Panc1 (cell line): Measurements from ENCODE around the gene NECAB2. TPM values are rescaled to one million over a fixed set of nuclear protein-coding genes. Genes with fewer than 3 reads are reported as not detected.

Source experiments
- ATAC-seq: fragments of 200-7000 bp; cut with Tn5 transposase; 2 replicates; pipeline ENCODE4 v1.9.1; 2020; ENCODE audit warnings: mild to moderate bottlenecking, moderate library complexity
- BruUV-seq: library from RNA; stranded (reverse); fragments of 400-500 nt; replicated peaks from 2 replicates; lab custom pipeline; 2021; lab: Mats Ljungman, UMichigan
- CTCF ChIA-PET: fragments of 300-600 bp; sonication (Branson Sonifier 250); formaldehyde crosslinking; loops from one replicate; lab custom pipeline; 2022; ENCODE audit warnings: antibody characterized with exemption; lab: Charles Lee
- POLR2A ChIA-PET: fragments of 300-600 bp; sonication (Branson Sonifier 250); formaldehyde crosslinking; loops from one replicate; lab custom pipeline; 2022; ENCODE audit warnings: antibody characterized with exemption; lab: Charles Lee
- DNase-seq: peaks from one replicate; pipeline ENCODE4 v3.0.0-alpha.2; 2010; ENCODE audit warnings: low read depth, low spot score
- H3K27ac ChIP-seq: 2 replicates; pipeline ENCODE4 v1.5.1; 2011; ENCODE audit warnings: mild to moderate bottlenecking, low read length, inconsistent platforms
- H3K27me3 ChIP-seq: fragments of 200-500 bp; sonication (Bioruptor generic); 2 replicates; pipeline ENCODE4 v1.6.0; 2014; ENCODE audit warnings: low read length, inconsistent platforms; ENCODE audit not compliant: control insufficient read depth, insufficient read depth
- H3K36me3 ChIP-seq: fragments of 200-500 bp; sonication (Bioruptor generic); 2 replicates; pipeline ENCODE4 v1.5.1; 2014; ENCODE audit warnings: inconsistent platforms, mild to moderate bottlenecking, low read length, moderate library complexity; ENCODE audit not compliant: control insufficient read depth, insufficient read depth
- H3K4me1 ChIP-seq: 2 replicates; pipeline ENCODE4 v1.5.1; 2011; ENCODE audit warnings: inconsistent platforms, mild to moderate bottlenecking, low read length, moderate library complexity; ENCODE audit not compliant: control insufficient read depth, insufficient read depth
- H3K4me3 ChIP-seq, 2 experiments: 2 replicates each; pipeline ENCODE4 v1.5.1; 2011 to 2012; ENCODE audit warnings: low read depth in 2 of 2, low read length in 2 of 2, mild to moderate bottlenecking in 2 of 2, inconsistent platforms in 1 of 2, moderate library complexity in 1 of 2
- H3K9me3 ChIP-seq: fragments of 200-500 bp; sonication (Bioruptor generic); 2 replicates; pipeline ENCODE4 v1.5.1; 2014; ENCODE audit warnings: low read depth, mild to moderate bottlenecking, inconsistent platforms, low read length, moderate library complexity; ENCODE audit not compliant: control insufficient read depth, insufficient read depth
- CTCF ChIP-seq: fragments of 450-650 bp; IDR thresholded peaks from 2 replicates; pipeline ENCODE4 v1.5.1; 2017; ENCODE audit warnings: mild to moderate bottlenecking
- POLR2AphosphoS5 ChIP-seq: IDR thresholded peaks from 2 replicates; pipeline ENCODE4 v1.6.1; 2012; ENCODE audit warnings: mild to moderate bottlenecking, low read depth, low read length, moderate library complexity
- REST ChIP-seq, 2 experiments: IDR thresholded peaks; 2 replicates each; pipeline ENCODE4 v1.6.1; 2011 to 2012; ENCODE audit warnings: low read depth in 2 of 2, control low read depth in 1 of 2, low read length in 1 of 2, mild to moderate bottlenecking in 1 of 2, moderate library complexity in 1 of 2; ENCODE audit not compliant: insufficient read depth in 1 of 2
- SIN3A ChIP-seq: IDR thresholded peaks from 2 replicates; pipeline ENCODE4 v1.6.1; 2012; ENCODE audit warnings: low read depth, mild to moderate bottlenecking, low read length, moderate library complexity, borderline replicate concordance; ENCODE audit not compliant: insufficient read depth
- TCF7L2 ChIP-seq: IDR thresholded peaks from 2 replicates; pipeline ENCODE4 v1.6.1; 2011; ENCODE audit warnings: mild to moderate bottlenecking, low read depth, low read length, inconsistent platforms
- in situ Hi-C: cut with HindIII; loops from 2 replicates; pipeline ENCODE4 v1.10.0; 2016; ENCODE audit warnings: low sequenced_read_pairs, low pct_unique_long_range_greater_than_20kb
- intact Hi-C: fragments of 100-400 bp; cut with micrococcal nuclease; formaldehyde crosslinking; loops from one replicate; pipeline ENCODE4 v1.10.0; 2022; ENCODE audit not compliant: unreplicated experiment
- total RNA-seq: library from RNA; stranded (reverse); gene quantifications from one replicate; pipeline ENCODE4 v1.2.1, GENCODE V29; 2021; ENCODE audit not compliant: unreplicated experiment

Gene NECAB2
- total RNA-seq, 1 experiment from 2014 or later: 0.33 TPM

- no peaks in the 10 kb centered on the region for H3K27me3 ChIP-seq
- POLR2A ChIA-PET: no interaction called here
- no peaks in the 10 kb centered on the region for H3K4me1 ChIP-seq
- no peak overlapping the region for H3K4me3 ChIP-seq
- no peak for DNase-seq
- H3K27ac ChIP-seq: no peak overlapping the region
- intact Hi-C loops (no loop called here), in situ Hi-C loops (no loop called here)
- no peaks in the 10 kb centered on the region for H3K9me3 ChIP-seq
- BruUV-seq: no TSS peak
- CTCF ChIA-PET: no interaction called here
- TF ChIP-seq TCF7L2 (no peak), REST (IDR thresholded peaks at IDR 0.05; ENCODE audit: insufficient read depth in 1 of 2, low read depth in 2 of 2, low read length in 1 of 2) (no peak), CTCF (no peak), POLR2AphosphoS5 (no peak), SIN3A (no peak)
- H3K36me3 ChIP-seq: no peaks in the 10 kb centered on the region
- ATAC-seq: no peak
Measured at GRCh38 chr16:84007965-84008364, 39.9 kb downstream of the NECAB2 start.

GRCh38 chr16:84009282-84009681, 41.2 kb downstream of the NECAB2 start:
- H3K27me3 ChIP-seq: no peaks in the 10 kb centered on the region
- intact Hi-C loops: no loop called here
- ChIA-PET CTCF (no interaction called here), POLR2A (no interaction called here)
- no peaks in the 10 kb centered on the region for H3K36me3 ChIP-seq
- in situ Hi-C loops: no loop called here
- H3K4me1 ChIP-seq: no peaks in the 10 kb centered on the region
- no peak overlapping the region for H3K4me3 ChIP-seq
- ATAC-seq: no peak
- H3K9me3 ChIP-seq: no peaks in the 10 kb centered on the region
- DNase-seq: no peak
- BruUV-seq: no TSS peak
- no peak overlapping the region for H3K27ac ChIP-seq
- TF ChIP-seq CTCF: no peak
- no peak for TF ChIP-seq REST (IDR thresholded peaks at IDR 0.05; ENCODE audit: insufficient read depth in 1 of 2, low read depth in 2 of 2, low read length in 1 of 2)
- TF ChIP-seq TCF7L2: no peak
- no peak for TF ChIP-seq SIN3A
- TF ChIP-seq POLR2AphosphoS5: no peak
